Measurements from ENCODE around the gene KIF1A. TPM values are rescaled to one million over a fixed set of nuclear protein-coding genes. Genes with fewer than 3 reads are reported as not detected.

The KIF1A gene
- total and polyA plus RNA-seq, 8 donors: 0.42 to 6.4 (median 1.9) TPM

- Histone ChIP-seq H3K27me3 (peaks cover 0 to 5% of the 10 kb centered on the region in 2 donors), H3K9me3 (no peaks in the 10 kb centered on the region), H3K4me3 (no peak overlapping the region), H3K36me3 (no peaks in the 10 kb centered on the region), H3K4me1 (no peaks in the 10 kb centered on the region), H3K27ac (no peak overlapping the region)
- ATAC-seq (no peak), DNase-seq (peak in 1 of 4 donors; percentile 70)
- TF ChIP-seq CTCF (IDR thresholded peaks at IDR 0.05): no peak
- intact Hi-C loops (cut with DNase I): no loop called here
These were observed 105.9 kb downstream of the KIF1A start for GRCh38 chr2:240713928-240714746.

- intact Hi-C loops (cut with DNase I): no loop called here
- DNase-seq (peak in 1 of 4 donors; percentile 54), ATAC-seq (no peak)
- no peak for TF ChIP-seq CTCF (IDR thresholded peaks at IDR 0.05)
- Histone ChIP-seq H3K36me3 (no peaks in the 10 kb centered on the region), H3K27me3 (peaks cover 0 to 5% of the 10 kb centered on the region in 2 donors), H3K4me3 (no peak overlapping the region), H3K4me1 (no peaks in the 10 kb centered on the region), H3K9me3 (no peaks in the 10 kb centered on the region), H3K27ac (no peak overlapping the region)
These were observed 106.7 kb downstream of the KIF1A start for GRCh38 chr2:240713071-240713927.

- Histone ChIP-seq H3K27me3 (peaks cover 0 to 5% of the 10 kb centered on the region in 2 donors), H3K27ac (no peak overlapping the region), H3K4me3 (no peak overlapping the region), H3K9me3 (no peaks in the 10 kb centered on the region), H3K4me1 (no peaks in the 10 kb centered on the region), H3K36me3 (no peaks in the 10 kb centered on the region)
- intact Hi-C loops (cut with DNase I): no loop called here
- TF ChIP-seq CTCF (IDR thresholded peaks at IDR 0.05): no peak
- no peak for ATAC-seq
- peak in 1 of 4 donors; percentile 46 for DNase-seq
These were observed 107.9 kb downstream of the KIF1A start for GRCh38 chr2:240712121-240712520.

- Histone ChIP-seq H3K4me1 (no peaks in the 10 kb centered on the region), H3K9me3 (no peaks in the 10 kb centered on the region), H3K36me3 (no peaks in the 10 kb centered on the region), H3K27me3 (peaks cover 0 to 5% of the 10 kb centered on the region in 2 donors), H3K27ac (no peak overlapping the region), H3K4me3 (no peak overlapping the region)
- ATAC-seq: no peak
- TF ChIP-seq CTCF (IDR thresholded peaks at IDR 0.05): no peak
- intact Hi-C loops (cut with DNase I): no loop called here
- DNase-seq: peak in 1 of 4 donors; percentile 48
These were observed 108.3 kb downstream of the KIF1A start for GRCh38 chr2:240711701-240712100.

GRCh38 chr2:240711296-240711695, 108.7 kb downstream of the KIF1A start:
- peak in 1 of 4 donors; percentile 44 for DNase-seq
- no peaks in the 10 kb centered on the region for H3K4me1 ChIP-seq
- H3K4me3 ChIP-seq: no peak overlapping the region
- H3K27ac ChIP-seq: no peak overlapping the region
- no peak for TF ChIP-seq CTCF (IDR thresholded peaks at IDR 0.05)
- no peaks in the 10 kb centered on the region for H3K9me3 ChIP-seq
- ATAC-seq: no peak
- intact Hi-C loops (cut with DNase I): no loop called here
- no peaks in the 10 kb centered on the region for H3K36me3 ChIP-seq
- peaks cover 0 to 1% of the 10 kb centered on the region in 2 donors for H3K27me3 ChIP-seq
